ENCODE data around the gene LGALS3.

LGALS3 gene

DNA sequence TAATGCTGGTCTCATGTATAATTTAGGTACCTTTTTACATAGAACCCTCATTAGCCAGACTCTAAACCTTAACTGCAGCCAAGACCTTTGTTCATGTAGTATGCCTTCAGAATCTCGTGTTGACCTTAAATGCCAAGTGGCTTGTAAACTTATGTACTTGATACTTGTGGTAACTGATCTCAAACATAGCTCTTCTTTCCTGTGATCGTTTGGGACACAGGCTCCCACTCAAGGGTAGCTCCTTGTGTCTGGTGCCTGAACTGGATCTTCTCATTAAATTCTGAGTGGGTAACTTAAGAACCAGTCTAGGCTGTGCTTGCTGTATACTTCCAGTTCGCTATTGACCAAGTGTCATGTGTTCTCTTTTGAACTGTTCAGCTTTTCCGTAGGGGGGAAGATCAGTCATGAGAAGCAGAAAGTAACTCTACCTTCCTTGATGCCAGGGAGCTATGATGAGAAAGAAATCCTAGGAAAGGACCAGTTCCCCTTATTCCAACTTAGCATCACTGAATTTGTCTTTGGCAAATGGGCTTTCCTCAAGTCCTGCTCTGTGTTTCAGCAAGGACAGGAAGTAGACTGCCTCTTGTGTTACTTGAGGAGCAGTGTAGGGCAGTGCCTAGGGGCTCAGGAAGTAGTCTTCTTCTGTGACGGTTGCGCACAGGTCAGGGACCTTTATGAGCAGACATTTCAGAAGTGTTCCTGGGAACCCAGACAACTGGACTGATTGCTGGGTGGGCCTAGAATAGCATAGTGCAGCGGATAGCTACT lies 2.5 kb downstream of the LGALS3 start:
- DNase-seq (ENCODE audit: low spot score) = peak; percentile 31

DNA sequence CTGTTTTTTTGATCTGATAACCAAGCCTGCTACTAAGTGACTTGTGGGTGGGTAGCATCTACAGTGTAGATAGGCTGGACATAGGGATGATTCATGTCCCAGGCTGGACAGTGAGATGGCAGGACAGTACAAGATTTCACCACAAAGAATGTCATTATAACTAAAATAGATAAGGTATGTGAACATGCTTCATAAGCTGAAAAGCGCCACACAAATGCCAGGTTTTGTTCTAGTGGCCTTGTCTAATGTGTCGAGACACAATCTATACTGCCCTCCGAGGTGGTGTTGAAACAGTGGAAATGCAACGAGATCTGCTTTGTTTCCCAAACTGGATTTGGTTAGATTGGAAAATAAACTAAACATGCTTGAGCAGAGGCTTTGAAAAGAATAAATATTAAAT lies 4.4 kb downstream of the LGALS3 start:
- DNase-seq (ENCODE audit: low spot score) = peak; percentile 47

DNA sequence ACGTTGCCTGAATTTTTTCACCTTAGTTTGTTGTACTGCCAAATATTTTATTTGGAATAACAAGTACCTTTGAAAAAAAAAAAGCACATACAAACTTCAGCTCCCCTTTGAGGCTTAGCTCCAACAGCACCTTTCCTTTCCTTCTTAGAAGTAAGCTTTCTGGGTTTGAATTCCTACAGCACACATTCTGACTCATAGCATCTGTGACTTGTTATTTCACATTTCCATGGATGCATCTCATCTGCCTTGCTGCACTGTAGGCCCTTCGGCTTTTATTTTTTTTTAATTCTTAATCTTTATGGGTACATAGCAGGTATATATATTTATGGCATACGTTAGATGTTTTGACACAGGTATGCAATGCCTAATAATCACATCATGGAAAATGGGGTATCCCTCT lies 7.2 kb downstream of the LGALS3 start:
- DNase-seq (ENCODE audit: low spot score) = peak; percentile 56

DNA sequence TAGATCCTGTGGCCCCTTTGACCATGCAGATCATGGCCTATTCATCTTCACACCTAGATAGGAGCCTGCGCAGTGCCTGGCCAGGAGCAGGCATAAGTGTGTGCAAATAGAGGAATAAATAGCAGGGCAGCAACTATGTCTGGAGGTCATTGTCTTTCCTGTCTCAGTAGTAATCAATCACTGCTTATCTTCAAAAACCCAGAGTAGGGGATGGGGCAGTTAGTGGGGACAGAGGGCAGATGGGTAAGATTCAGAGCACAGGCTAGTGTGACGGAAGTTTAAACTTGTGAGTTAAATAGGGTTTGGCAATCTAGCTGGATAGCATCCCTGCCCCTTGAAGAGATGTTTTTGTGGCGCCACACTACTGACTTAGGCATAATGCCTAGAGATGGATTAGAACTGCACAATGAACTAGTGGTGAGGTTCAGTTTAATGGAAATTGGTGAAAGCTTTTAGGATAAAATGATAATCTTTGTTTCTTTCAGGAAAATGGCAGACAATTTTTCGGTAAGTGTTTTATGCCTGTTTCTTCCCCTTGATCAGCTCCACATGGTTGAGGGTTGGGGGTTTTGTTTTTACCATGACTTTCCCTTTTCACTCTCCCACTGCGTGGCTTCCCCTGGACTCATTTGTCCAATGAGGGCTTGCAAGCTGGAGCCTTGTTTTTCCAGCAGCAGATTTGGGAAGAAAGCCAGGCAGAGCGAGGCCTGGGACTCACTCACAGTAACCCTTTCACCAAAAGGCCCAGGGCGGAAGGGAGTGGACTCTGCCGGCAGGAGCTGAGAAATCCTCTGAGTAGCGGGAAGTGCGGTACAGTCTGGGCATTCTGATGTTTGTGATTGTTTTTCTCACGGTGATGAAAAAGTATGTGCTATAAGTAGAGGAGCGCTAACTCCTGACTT lies 8.1 kb downstream of the LGALS3 start:
- DNase-seq (ENCODE audit: low spot score) = peak; percentile 73

DNA sequence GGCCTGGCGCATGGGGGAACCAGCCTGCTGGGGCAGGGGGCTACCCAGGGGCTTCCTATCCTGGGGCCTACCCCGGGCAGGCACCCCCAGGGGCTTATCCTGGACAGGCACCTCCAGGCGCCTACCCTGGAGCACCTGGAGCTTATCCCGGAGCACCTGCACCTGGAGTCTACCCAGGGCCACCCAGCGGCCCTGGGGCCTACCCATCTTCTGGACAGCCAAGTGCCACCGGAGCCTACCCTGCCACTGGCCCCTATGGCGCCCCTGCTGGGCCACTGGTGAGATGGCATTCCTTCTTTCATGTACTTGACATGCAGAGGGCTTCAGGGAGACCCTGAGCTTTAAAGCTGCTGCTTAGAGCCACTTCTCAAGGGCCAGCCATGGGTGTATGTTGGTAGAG lies 9.0 kb downstream of the LGALS3 start:
- no peak for DNase-seq (ENCODE audit: low spot score)

DNA sequence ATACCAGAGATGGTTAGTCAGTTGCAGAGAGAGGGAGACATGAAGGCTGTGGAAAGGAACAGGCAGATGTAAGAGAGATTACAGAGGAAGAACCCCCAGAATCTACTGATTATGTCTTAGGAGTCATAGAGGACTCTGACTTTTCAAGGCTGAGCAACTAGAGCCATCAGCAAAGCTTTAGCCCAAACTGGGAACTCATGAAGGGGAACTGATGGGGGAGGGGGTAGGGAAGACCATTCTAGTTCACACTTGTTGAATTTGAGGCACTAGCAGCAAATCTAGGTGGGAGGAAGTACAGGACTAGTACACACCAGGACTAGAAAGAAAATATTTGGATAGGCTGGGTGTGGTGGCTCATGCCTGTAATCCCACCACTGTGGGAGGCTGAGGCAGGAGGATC lies 10.1 kb downstream of the LGALS3 start:
- DNase-seq (ENCODE audit: low spot score) = no peak

DNA sequence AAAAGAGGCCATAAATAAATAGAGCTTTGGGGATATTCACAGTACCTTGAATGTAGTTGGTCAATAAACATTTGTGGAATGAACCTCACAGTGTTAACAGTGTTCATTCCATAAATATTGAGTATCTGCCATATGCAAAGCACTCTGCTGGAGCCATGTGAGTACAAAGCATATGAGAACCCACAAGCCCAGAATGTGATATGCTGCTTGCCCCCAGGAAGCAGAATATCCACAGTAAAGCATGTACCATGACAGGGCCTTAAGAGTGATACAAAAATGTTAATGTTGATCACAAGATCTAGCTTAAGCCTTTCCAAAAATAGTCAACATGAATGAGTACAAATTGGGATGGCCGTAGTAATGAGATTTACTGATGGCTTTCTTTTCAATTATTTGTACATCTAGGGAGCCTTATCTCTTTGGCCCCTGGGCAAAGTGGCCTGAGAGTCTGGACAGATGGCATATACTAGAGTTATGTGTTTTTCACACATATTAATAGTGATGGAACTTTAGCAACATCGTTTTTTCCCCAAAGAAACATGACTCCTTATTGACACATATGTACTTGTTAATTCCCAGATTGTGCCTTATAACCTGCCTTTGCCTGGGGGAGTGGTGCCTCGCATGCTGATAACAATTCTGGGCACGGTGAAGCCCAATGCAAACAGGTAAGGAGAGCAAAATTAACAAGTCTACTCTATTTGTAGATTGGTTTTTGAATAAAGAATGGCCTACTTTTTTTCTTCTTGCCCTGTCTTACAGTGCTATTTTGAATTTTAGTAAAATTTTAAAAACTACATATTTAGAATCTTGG lies 10.9 kb downstream of the LGALS3 start:
- DNase-seq (ENCODE audit: low spot score) = no peak

DNA sequence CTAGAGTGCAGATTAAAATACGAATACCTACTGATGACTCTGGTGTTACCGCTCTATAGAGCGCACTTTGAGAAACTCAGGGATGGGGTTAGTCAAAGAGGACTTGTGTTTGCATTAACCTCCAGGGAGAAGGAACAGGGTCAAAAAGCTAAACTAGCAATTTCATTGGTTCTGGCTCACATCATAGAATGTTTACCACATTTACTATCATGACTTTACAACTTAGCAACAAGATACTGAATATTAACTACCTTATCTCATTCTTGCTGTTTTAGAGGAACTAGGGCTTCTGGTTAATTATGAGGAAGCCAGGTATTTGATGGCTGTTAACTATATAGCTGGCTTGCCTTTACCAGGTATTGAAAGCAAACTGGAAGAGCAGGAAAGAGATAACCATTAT lies 12.8 kb downstream of the LGALS3 start:
- no peak for DNase-seq (ENCODE audit: low spot score)

DNA sequence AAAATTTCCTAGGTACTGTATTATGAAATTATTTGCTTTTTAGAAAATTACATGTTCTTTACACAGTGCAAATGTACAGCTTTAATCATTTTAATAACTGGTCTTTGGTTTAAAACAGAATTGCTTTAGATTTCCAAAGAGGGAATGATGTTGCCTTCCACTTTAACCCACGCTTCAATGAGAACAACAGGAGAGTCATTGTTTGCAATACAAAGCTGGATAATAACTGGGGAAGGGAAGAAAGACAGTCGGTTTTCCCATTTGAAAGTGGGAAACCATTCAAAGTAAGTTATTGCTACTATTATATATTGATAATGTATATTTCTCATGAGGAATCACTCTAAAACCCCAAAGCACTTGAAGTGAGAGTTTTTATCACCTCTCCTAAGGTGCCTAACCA lies 13.4 kb downstream of the LGALS3 start:
- no peak for DNase-seq (ENCODE audit: low spot score)

DNA sequence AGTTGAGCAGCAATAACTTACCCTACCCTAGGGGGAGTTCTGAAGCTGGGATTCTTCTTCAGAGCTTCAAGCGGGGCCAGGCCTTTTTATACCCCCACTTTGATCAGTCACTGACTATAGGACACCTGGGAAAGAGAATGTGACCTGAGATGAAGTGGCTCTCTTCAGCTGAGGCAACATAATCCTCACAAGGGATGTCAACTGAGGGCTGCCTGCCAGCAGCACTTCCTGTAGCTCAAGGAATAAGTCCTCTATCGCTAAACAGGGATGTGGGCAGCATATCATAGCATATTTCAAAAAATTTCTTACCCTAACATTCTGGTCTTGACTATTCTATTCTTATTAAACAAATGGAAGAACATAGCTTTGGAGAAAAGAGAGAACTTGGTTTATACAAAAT lies 17.4 kb downstream of the LGALS3 start:
- DNase-seq (ENCODE audit: low spot score) = no peak

DNA sequence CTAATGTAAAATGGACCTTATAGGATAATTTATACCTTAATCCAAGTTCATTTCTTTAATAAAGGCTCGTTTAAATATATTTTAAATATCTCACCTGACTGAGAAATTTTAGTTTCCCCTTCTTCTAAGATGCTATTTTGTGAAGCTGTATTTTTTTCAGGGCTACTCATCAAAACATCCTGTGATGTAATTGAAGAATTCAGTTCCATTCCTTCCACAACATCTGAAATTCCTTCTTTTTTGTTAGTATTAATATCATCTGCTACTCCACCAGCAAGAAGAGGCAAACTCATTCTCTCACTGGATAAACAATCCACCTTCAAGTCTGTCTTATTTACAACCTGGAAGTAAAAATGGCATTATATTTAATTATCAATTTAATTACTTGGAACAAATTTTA lies 22.5 kb downstream of the LGALS3 start:
- DNase-seq (ENCODE audit: low spot score) = peak; percentile 36

DNA sequence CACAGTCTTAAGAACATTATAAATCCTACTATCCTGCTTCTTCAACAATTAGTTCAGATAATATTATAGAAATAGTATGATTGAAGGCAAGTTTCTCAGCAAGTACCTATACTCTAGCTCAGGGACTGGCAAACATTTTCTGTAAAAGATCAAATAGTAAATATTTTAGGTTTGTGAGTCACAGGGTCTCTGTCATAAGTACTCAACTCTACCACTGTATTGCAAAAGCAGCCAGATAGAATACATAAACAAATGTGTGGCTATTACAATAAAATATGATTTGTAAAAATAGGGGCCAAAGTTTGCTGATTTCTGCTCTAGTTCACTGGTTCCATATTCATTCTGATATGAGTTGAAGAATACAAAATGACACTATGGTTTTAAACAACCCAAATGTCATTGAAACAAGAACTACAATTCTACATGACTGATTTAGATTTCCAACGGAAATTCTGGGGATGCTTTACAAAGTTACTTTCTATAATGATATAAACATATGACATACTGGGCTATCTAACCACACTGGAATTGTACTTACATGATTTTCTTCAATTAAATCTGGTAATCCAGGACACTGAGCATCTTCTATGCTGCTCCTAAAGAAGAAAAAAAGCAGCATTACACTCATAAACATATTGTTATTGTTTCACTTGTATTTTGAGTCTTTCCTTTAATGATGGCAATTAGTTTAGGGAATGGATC lies 23.2 kb downstream of the LGALS3 start:
- DNase-seq (ENCODE audit: low spot score) = peak; percentile 24

DNA sequence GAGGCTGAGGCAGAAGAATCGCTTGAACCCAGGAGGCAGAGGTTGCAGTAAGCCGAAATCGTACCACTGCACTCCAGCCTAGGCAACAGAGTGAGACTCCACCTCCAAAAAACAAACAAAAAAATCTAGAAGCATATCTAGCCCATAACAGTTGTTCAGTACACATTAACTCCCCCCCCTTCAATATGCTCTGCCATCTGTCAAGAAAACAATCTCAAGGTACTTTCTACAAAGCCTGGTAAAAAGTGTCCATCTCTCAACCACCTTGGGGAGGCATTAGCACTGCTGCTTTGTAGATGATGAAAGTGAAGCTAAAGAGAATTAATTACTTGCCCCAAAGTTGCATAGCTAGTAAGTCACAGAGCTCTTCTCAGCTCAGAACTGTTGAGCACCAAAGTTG lies 24.9 kb downstream of the LGALS3 start:
- no peak for DNase-seq (ENCODE audit: low spot score)

DNA sequence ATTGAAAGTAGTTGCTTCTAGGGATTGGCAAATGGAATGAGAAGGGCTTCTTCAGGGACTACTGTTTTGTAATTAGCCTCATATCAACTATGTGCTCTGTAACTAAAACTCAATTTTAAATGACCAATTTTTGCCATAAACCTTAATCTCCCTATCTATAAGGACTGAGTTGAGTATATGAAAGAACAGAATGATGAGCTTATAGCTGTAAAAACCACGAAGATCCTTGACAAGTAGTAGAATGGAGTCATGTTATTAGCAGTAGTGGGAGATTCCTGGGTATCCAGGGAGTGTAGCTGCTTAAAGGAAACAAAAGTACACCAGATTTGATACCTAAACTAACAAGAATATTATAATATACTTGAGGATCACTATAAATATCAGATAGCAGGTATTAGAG lies 28.0 kb downstream of the LGALS3 start:
- no peak for DNase-seq (ENCODE audit: low spot score)

DNA sequence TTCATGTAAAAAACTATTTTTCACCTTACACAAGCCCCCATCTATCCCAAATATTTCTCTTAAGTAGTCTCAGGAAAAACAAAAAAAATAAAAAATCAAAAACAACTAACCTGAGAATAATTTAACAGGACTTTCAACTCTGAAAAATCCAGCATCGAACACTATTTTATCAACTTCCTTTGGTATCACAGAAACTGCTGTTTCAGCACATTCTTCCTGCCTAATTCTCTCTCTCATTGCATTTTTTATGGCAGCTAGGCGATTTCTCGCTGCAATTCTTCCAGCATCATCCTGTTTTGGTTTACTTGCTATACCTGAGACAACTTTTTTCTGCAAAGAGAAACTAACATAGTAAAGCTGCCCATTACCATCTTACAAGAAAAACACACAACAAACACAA lies 29.4 kb downstream of the LGALS3 start:
- no peak for DNase-seq (ENCODE audit: low spot score)

DNA sequence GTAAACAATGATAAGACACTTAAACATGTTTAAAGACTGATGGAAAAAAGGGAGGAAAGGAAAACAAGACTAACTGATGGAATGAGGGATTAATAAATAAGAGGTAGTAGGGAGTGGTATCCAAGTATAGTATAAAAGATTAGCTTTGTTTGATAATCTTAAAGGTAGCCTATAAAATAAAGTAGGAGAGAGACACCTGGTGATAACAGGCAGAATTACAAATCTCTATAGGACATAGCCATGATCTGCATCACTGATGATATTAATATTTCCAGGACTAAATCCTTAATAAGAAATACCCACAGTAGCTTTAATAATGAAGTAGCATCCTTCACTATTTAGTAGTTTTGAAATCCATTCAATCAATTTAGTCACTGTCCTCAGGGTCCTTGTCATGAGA lies 31.9 kb downstream of the LGALS3 start:
- DNase-seq (ENCODE audit: low spot score) = peak; percentile 65

DNA sequence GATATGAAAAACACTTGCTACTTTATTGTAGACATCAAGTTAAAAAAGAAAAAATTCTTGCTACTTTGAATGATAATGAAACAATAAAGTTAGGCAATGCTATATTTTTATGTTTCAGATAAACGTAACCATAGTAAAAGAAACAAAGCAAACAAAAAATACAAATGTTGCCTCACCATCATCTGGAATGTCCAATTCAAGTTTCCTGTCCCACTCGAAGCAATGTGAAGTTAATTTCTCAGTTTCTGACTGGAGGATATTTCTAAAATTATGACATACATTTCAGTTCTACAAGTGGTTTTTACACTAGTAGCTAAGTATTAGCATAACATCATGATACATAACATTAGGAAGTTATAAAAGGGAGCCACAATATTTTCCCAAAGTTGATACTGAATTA lies 41.5 kb downstream of the LGALS3 start:
- DNase-seq (ENCODE audit: low spot score) = no peak

DNA sequence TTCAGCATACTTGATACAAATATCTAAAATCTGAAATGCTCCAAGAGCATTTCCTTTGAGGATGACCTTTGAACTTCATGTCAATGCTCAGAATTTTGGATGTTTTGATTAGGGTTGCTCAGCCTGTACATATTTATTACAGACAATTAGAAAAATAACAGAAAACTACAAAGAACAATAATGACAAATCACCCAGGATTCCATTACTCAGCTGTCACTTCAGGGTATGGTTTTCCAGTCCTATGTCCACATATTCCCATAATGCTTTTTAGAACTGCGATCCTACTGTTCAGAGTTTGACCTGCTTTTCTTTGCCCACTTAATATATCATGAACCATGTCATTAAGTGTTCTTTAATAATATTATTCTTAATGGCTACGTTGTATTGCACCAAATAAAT lies 51.0 kb downstream of the LGALS3 start:
- no peak for DNase-seq (ENCODE audit: low spot score)

DNA sequence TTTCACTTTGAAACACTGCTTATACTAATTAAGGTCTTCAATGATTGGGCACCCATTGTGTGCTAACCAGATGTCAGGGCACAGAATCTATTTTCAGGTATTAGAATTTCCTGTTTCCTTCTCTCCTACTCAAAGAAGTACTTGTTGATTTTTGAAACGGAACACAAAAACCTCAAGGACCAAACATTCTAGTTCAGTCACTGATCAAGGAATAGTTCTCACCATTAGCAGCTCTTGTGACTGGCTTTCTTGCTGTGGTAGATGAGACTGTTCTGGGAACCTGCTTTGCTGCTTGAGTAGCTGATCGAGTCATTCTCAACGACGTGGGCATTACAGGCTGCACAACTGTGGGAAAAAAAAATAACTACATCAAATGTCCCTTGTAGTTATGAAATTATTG lies 51.4 kb downstream of the LGALS3 start:
- DNase-seq (ENCODE audit: low spot score) = no peak

DNA sequence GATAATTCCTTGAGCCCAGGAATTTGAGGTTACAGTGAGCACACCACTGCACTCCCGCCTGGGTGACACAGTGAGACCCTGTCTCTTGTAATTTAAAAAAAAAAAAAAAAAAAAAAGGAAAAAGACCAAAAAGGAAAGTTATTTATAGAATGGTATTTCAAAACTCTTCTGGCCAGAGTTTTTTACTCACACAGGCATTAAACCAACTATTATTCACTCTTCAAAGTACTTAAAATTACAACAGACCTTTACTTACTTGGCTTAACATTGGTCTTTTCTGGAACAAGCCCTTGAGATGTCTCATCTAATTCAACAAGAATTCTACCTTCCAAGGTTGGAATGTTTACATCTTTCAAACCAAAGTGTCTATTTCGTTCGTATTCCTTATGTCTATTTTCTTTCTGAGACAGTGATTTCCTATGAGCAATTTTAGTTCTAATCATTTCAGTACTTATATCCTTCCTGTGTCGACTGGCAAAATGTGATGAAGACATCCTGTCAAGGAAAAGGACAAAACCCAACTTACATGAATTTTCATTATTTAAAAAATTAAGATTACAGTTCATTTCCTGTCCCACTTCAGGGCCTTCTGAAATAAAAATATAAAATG lies 59.7 kb downstream of the LGALS3 start:
- peak; percentile 22 for DNase-seq (ENCODE audit: low spot score)

DNA sequence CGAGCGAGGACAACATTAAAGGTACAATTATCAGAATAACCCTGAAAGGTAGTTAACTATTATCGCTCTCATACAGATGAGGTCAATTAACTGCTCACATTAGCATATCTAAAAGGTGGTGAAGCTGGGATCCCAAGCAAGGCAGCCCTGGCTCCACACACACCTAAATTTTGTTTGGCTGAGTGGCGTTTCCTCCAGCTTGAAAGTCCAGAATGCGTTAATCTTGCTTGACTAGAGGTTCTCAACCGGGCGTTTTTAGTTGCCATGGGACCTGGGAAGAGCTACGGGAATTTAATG lies 61.8 kb downstream of the LGALS3 start:
- DNase-seq (ENCODE audit: low spot score) = no peak

All from GM03348 (cell line).